GM19468 (cell line): ENCODE measurements around the gene ANO9.
"Not testable (repeated sequence)": the region's sequence is repeated elsewhere in the genome, so short reads cannot be mapped to it uniquely, and the experiment has no call there.

Source experiments
- ATAC-seq: cut with Tn5 transposase; IDR thresholded peaks from one replicate; pipeline ENCODE4 v1.9.1; 2021; ENCODE audit warnings: mild to moderate bottlenecking, moderate library complexity, moderate number of reproducible peaks; ENCODE audit not compliant: unreplicated experiment; ENCODE audit errors: extremely low read depth

ANO9 gene

GRCh38 chr11:418343-419247, 23.2 kb downstream of the ANO9 start:
- ATAC-seq: no peak

- no peak for ATAC-seq
These were observed 24.0 kb downstream of the ANO9 start for GRCh38 chr11:417652-418342.

DNA sequence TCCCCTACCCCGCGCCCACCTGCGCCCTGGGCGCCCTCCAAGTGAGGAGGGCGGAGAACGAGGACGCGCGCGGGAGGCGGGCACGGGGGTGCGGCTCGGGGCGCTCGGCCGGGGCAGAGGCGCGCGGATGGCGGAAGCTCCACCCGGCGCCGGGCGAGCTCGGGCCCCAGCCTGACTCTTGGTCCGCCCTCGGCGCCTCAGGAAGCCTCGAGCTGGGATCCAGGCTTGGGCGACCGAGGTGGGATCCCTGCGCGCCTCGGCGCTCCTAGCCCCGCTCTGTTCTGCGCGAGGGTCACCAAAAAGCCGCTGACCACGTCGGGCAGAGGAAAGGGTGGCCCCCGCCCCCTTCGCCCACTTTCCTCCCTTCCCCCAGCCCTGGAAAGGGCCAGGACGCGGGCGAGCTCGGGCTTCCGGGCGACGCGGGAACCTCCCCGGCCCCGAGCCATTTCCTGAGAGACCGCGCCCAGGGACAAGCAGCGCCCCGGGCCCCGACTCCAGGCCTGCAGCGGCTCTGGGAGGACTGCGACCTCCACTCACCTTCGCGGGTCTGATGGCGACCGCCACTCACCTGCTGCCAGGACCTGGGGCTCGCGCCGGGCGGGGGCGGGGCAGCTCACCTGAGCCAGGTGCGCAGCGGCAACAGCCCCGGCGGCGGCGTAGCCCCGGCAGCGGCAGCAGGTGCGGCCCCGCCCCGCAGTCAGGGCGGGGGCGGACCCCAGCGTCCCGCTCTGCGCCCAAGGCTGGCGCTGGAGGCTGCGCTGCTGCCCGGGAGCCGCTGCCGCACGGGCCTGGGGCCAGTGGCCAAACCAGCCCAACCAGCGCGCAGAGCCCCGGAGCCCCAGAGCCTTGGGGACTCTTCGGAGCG, 24.8 kb downstream of the ANO9 start:
- ATAC-seq: no peak

GRCh38 chr11:416051-416756, 25.6 kb downstream of the ANO9 start:
- ATAC-seq: no peak

DNA sequence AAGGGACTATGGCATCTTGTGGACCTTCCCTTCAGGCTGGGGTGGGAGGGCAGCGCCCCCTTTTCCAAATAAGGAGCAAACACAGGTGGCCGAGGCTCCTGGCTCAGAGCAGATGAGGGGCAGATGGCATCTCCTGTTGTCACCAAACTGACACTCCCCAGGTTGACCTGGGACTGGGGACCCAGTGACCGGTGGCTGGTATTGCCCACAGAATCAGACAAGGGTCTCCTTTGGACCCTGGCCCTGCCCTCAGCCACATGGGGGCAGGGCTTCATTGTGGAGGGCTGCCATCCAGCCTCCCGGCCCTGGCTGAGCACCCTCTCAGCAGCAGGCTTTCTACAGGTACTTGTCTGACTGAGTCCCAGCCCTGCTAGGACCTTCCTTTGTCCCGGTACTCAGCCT, 26.2 kb downstream of the ANO9 start:
- ATAC-seq: no peak

GRCh38 chr11:414318-414857, 27.4 kb downstream of the ANO9 start:
- ATAC-seq: no peak

GRCh38 chr11:413120-414081, 28.4 kb downstream of the ANO9 start:
- ATAC-seq: no peak

- no peak for ATAC-seq
These were observed 29.1 kb downstream of the ANO9 start for GRCh38 chr11:412641-413119.

GRCh38 chr11:411520-411919, 30.3 kb downstream of the ANO9 start:
- ATAC-seq: not testable (repeated sequence)

- ATAC-seq: not testable (repeated sequence)
These were observed 31.1 kb downstream of the ANO9 start for GRCh38 chr11:410711-411110.

- ATAC-seq: no peak
These were observed 32.0 kb downstream of the ANO9 start for GRCh38 chr11:409600-410483.

DNA sequence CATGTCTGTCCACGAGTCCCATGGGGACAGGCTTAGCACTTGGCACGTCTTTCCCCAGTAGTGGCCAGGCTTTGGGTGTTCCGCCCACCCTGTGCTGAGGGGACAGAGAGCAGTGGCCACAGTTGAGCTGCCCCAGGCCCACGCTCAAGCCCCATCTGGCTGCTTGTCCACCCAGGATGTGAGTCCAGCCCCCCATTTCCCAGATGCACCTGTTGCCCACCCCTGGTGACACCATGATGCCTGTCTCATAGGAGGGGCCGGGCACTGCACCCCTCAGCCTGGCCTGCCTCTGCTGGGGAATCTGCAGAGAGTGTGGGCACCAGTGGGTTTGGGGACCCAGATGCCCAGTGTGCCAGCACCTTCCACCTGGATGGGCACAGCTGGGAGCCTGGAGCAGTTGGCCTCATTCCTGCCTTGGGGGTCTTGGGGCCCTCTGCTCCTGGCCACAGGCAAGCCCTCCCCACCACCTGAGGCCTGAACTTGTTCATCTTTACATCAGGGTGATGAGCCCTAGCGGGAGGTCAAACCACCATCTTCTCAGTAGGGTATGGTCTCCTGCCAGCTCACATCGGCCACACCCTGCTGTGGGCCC, 32.7 kb downstream of the ANO9 start:
- no peak for ATAC-seq

GRCh38 chr11:408154-409007, 33.4 kb downstream of the ANO9 start:
- no peak for ATAC-seq

- ATAC-seq: no peak
These were observed 34.1 kb downstream of the ANO9 start for GRCh38 chr11:407651-408123.

DNA sequence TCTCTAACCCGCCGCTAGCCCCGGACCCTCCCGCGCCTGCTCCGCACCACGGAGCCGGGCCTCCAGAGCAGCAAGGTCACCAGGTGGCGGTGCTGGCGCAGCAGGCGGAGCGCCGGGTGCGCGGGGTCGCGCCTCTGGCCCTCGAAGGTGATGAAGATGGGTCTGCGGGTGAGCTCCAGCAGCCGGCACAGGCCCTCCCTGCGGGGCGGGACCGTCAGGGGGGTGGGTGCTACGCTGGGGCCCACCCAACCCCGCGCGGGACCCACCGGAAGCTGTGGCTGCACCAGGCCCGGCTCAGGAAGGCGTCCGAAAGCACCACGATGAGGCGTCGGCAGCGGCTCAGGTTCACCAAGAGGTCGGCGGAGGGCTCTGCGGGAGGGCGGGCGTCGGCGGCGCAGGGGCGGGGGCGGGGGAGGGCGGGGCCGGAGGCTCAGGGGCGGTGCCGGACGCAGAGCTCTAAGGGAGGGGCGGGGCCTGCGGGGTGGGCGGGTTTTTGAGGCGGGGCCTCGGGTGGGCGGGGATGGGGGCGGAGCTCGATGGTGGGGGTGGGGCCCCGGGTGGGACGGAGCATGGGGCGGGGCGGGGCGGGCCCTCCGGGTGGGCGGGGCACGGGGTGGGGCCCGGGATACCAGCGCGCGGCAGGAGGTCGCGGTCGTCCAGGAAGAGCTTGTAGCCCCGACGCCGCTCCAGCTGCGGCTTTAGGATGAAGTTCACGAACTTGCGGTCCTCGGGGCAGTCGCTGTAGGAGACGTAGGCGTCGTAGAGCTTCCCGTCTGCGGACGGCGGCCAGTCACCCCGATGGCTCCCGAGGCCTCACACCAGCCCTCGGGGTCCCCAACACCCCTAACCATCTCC, 34.8 kb downstream of the ANO9 start:
- ATAC-seq: no peak
